ENCODE data around the gene ANXA6. TPM values are rescaled to one million over a fixed set of nuclear protein-coding genes. Genes with fewer than 3 reads are reported as not detected.
A peak's percentile ranks its signal among the peaks of the same experiment; 100 is the strongest.

The ANXA6 gene
- total and polyA plus RNA-seq, 10 of the 15 experiments (the other 5 are each of a cell fraction or from before 2014, with no cell fraction given) = 44.0 to 571 (median 465) TPM

- CTCF ChIA-PET = interaction anchor here (1.0 to 26.4 kb wide), 9 partner anchors 14 to 569 kb away, joined by 3 to 1107 read pairs (median 4); partner anchors contain the start of gene ANXA6
- Histone ChIP-seq H3K9ac (ENCODE audit: control insufficient read depth, insufficient read depth, low read length) (no peak overlapping the region), H3K4me1 (ENCODE audit: control insufficient read depth, insufficient read depth, low read length) (peaks cover 73% of the 10 kb centered on the region), H3K27me3 (replicated peaks in 1 of 2; ENCODE audit: control insufficient read depth in 2 of 2, insufficient read depth in 2 of 2, low read length in 1 of 2) (no peaks in the 10 kb centered on the region), H4K20me1 (ENCODE audit: control insufficient read depth, insufficient read depth) (no peaks in the 10 kb centered on the region), H3K9me3 (replicated peaks; ENCODE audit: control insufficient read depth, insufficient read depth, low read length) (no peaks in the 10 kb centered on the region), H3K36me3 (ENCODE audit: control insufficient read depth in 2 of 2, insufficient read depth in 2 of 2, low read length in 1 of 2) (peaks cover 47 to 62% of the 10 kb centered on the region in 2 experiments), H3K4me3 (no peak overlapping the region), H3K27ac (ENCODE audit: control insufficient read depth, insufficient read depth) (peak overlapping the region; percentile 11), H3K79me2 (ENCODE audit: control insufficient read depth, insufficient read depth, low read length) (peaks cover 20% of the 10 kb centered on the region), H3K4me2 (ENCODE audit: control insufficient read depth, insufficient read depth) (no peak overlapping the region), H2AFZ (ENCODE audit: control insufficient read depth, low read depth, low read length) (no peak overlapping the region)
- SMC1A ChIA-PET (ENCODE audit: uncharacterized antibody, unreplicated experiment) = interaction anchor here (0.6 to 31.5 kb wide), 8 partner anchors 13 to 370 kb away, joined by 3 to 1132 read pairs (median 4); partner anchors contain the start of genes ANXA6 and DCTN4
- FAIRE-seq = no peak
- 58% methylated on average over 4 of the region's 4 CpGs for WGBS (ENCODE audit: insufficient coverage, insufficient replicate concordance, low lambda C conversion rate, missing lambda C conversion rate)
- BruUV-seq (replicated peaks) = no TSS peak
- no peak for ATAC-seq
- RAD21 ChIA-PET (ENCODE audit: unreplicated experiment) = interaction anchor here (1.0 to 12.4 kb wide), 10 partner anchors 13 to 187 kb away, joined by 3 to 306 read pairs (median 5); partner anchors contain the start of genes ANXA6 and GM2A
- intact Hi-C loops (cut with micrococcal nuclease; ENCODE audit: unreplicated experiment) = loop anchor here (5.0 kb wide), 2 partner anchors 168 to 188 kb away; no protein-coding TSS in a partner anchor
- DNase-seq (ENCODE audit: low read depth, low spot score) = no peak
- in situ Hi-C loops (cut with MboI) = no loop called here
- POLR2A ChIA-PET = interaction anchor here (0.6 to 12.3 kb wide), 10 partner anchors 9 to 114 kb away, joined by 3 to 153 read pairs (median 6); partner anchors contain the start of gene ANXA6
- TF ChIP-seq NBN (IDR thresholded peaks at IDR 0.05) (0 out of 2 replicates have a peak, but pooled peaks have one; percentile 32), MEF2B (IDR thresholded peaks at IDR 0.05; ENCODE audit: partially characterized antibody, poor library complexity, severe bottlenecking) (peak; percentile 39), ZNF687 (IDR thresholded peaks at IDR 0.05) (0 out of 2 replicates have a peak, but pooled peaks have one; percentile 42), NR2F1 (conservative IDR thresholded peaks at IDR 0.05) (peak; percentile 57; the same call in 1 of the 2 replicates), IKZF1 (conservative IDR thresholded peaks at IDR 0.05) (peak; percentile 14; the same call in 1 of the 2 replicates), ZBTB40 (IDR thresholded peaks at IDR 0.05; ENCODE audit: borderline replicate concordance) (peak; percentile 98), NFIC (IDR thresholded peaks at IDR 0.05; ENCODE audit: low read depth, low read length) (peak; percentile 45; the same call in 1 of the 2 replicates), ELK1 (IDR thresholded peaks at IDR 0.05; ENCODE audit: low read depth, low read length) (no peak), RELB (IDR thresholded peaks at IDR 0.05; ENCODE audit: low read depth) (peak; percentile 65; the same call in 1 of the 2 replicates), RAD51 (IDR thresholded peaks at IDR 0.05) (no peak)
Observed at GRCh38 chr5:151128817-151129216, 28.8 kb downstream of the ANXA6 start.
